Mesenchymal stem cell (in vitro differentiated cells and primary cell): Measurements from ENCODE around the gene PRRG2.

Source experiments
- DNase-seq: peaks from one replicate; pipeline ENCODE4 v3.0.0-alpha.2; 2013
- H2AFZ ChIP-seq: one replicate; pipeline ENCODE4 v1.6.1; 2013; ENCODE audit warnings: low read depth, mild to moderate bottlenecking, control low read depth, inconsistent platforms, low read length, moderate library complexity
- H2AK5ac ChIP-seq: 2 replicates; pipeline ENCODE4 v1.6.1; 2013; ENCODE audit warnings: low read length, moderate library complexity, mild to moderate bottlenecking, inconsistent platforms; ENCODE audit not compliant: severe bottlenecking
- H2BK120ac ChIP-seq: one replicate; pipeline ENCODE4 v1.6.1; 2013; ENCODE audit warnings: low read depth, mild to moderate bottlenecking, inconsistent platforms, low read length, moderate library complexity
- H2BK12ac ChIP-seq, 2 experiments: one replicate each; pipeline ENCODE4 v1.6.1; 2013; ENCODE audit warnings: inconsistent platforms in 2 of 2, low read length in 2 of 2, mild to moderate bottlenecking in 2 of 2, moderate library complexity in 2 of 2, control low read depth in 1 of 2
- H2BK15ac ChIP-seq: one replicate; pipeline ENCODE4 v1.6.1; 2013; ENCODE audit warnings: mild to moderate bottlenecking, low read depth, inconsistent platforms; ENCODE audit not compliant: poor library complexity, severe bottlenecking
- H2BK5ac ChIP-seq: 2 replicates; pipeline ENCODE4 v1.6.1; 2013; ENCODE audit warnings: low read depth, mild to moderate bottlenecking, low read length, control low read depth, inconsistent platforms; ENCODE audit not compliant: poor library complexity, severe bottlenecking
- H3K14ac ChIP-seq, 2 experiments: one replicate each; pipeline ENCODE4 v1.6.1; 2013; ENCODE audit warnings: inconsistent platforms in 2 of 2, low read length in 2 of 2, control low read depth in 1 of 2, mild to moderate bottlenecking in 1 of 2, moderate library complexity in 1 of 2
- H3K18ac ChIP-seq, 2 experiments: one replicate each; pipeline ENCODE4 v1.6.1; 2013; ENCODE audit warnings: inconsistent platforms in 2 of 2, low read length in 2 of 2, control low read depth in 1 of 2, low read depth in 1 of 2, mild to moderate bottlenecking in 1 of 2
- H3K23ac ChIP-seq, 2 experiments: one replicate each; pipeline ENCODE4 v1.6.1; 2013; ENCODE audit warnings: inconsistent platforms in 2 of 2, low read length in 2 of 2, mild to moderate bottlenecking in 2 of 2, moderate library complexity in 2 of 2, control low read depth in 1 of 2
- H3K27ac ChIP-seq: 2 replicates; pipeline ENCODE4 v1.5.1; 2013; ENCODE audit warnings: mild to moderate bottlenecking, moderate library complexity, low read length, control low read depth, inconsistent platforms; ENCODE audit not compliant: poor library complexity, severe bottlenecking
- H3K27me3 ChIP-seq, 2 experiments: 2 replicates each; pipeline versions ENCODE4 v1.6.1 to v1.7.0; 2013; ENCODE audit warnings: low read length in 2 of 2, mild to moderate bottlenecking in 2 of 2, moderate library complexity in 2 of 2, control low read depth in 1 of 2, inconsistent platforms in 1 of 2; ENCODE audit not compliant: control insufficient read depth in 1 of 2, insufficient read depth in 1 of 2
- H3K36me3 ChIP-seq, 2 experiments: 2 replicates each; pipeline versions ENCODE4 v1.6.1 to v1.7.0; 2013; ENCODE audit warnings: low read length in 2 of 2, control low read depth in 1 of 2, inconsistent platforms in 1 of 2, low read depth in 1 of 2, mild to moderate bottlenecking in 1 of 2; ENCODE audit not compliant: insufficient read depth in 2 of 2, control insufficient read depth in 1 of 2
- H3K4ac ChIP-seq, 2 experiments: one replicate each; pipeline ENCODE4 v1.6.1; 2013; ENCODE audit warnings: inconsistent platforms in 2 of 2, low read length in 2 of 2, mild to moderate bottlenecking in 2 of 2, moderate library complexity in 2 of 2, control low read depth in 1 of 2, low read depth in 1 of 2
- H3K4me1 ChIP-seq: 2 replicates; pipeline ENCODE4 v1.6.1; 2013; ENCODE audit warnings: low read depth, low read length, control low read depth; ENCODE audit not compliant: control insufficient read depth, insufficient read depth
- H3K4me2 ChIP-seq: 2 replicates; pipeline ENCODE4 v1.6.1; 2013; ENCODE audit warnings: low read length, mild to moderate bottlenecking, inconsistent platforms; ENCODE audit not compliant: poor library complexity, severe bottlenecking
- H3K4me3 ChIP-seq, 2 experiments: 2 replicates each; pipeline versions ENCODE4 v1.5.1 to v1.7.0; 2013; ENCODE audit warnings: low read length in 2 of 2, mild to moderate bottlenecking in 2 of 2, control low read depth in 1 of 2, low read depth in 1 of 2; ENCODE audit not compliant: insufficient read depth in 1 of 2
- H3K79me1 ChIP-seq: replicated peaks from 2 replicates; pipeline ENCODE4 v1.6.1; 2013; ENCODE audit warnings: mild to moderate bottlenecking, control low read depth, low read length, inconsistent platforms; ENCODE audit not compliant: poor library complexity, severe bottlenecking
- H3K9ac ChIP-seq: 2 replicates; pipeline ENCODE4 v1.7.0; 2013; ENCODE audit warnings: mild to moderate bottlenecking, low read length, moderate library complexity
- H3K9me3 ChIP-seq: 2 replicates; pipeline ENCODE4 v1.7.0; 2013; ENCODE audit warnings: mild to moderate bottlenecking, low read length; ENCODE audit not compliant: control insufficient read depth
- H4K8ac ChIP-seq: one replicate; pipeline ENCODE4 v1.6.1; 2013; ENCODE audit warnings: inconsistent platforms, mild to moderate bottlenecking, low read length, moderate library complexity
- H4K91ac ChIP-seq: one replicate; pipeline ENCODE4 v1.6.1; 2013; ENCODE audit warnings: mild to moderate bottlenecking, low read length, inconsistent platforms
- WGBS: methylation state at CpG from one replicate; pipeline ENCODE4 v1.1.7; 2013; ENCODE audit warnings: mixed read lengths; 5-methylcytosine and 5-hydroxymethylcytosine counted together

Gene PRRG2

DNA sequence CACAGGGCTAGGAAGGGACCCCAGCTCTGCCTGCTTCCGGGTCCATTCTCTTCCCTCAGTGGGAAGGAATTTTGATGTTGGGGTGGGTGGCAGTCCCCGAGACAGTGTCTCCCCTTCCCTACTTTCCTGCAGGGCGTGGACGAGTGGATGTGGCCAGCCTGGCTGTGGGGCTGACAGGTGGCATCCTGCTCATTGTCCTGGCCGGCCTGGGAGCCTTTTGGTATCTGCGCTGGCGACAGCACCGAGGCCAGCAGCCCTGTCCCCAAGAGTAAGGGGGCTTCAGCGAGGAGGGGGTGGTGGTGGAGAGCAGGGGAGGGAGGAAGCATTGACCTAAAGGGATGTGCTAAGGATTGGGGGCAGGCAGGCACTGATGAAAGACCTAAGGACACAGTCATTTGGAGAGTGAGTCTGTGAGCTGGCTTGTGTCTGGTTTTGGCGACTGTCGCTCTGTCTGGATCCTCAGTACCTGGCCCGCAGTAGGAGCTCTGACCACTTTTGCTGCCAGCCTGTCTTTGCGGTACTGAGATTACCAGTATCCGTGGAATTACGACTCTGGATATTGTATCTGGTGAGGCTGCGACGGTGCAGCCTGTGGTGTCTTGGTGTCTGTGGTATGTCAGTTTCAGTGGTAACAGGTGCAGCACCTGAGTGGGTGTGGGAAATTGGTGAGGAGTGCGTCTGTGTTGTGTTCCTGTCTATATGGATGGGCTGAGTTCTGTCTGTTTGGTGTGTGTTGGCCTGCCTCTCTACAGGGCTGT is 7.4 kb downstream of the PRRG2 start:
- H2BK15ac ChIP-seq: no peak overlapping the region
- 89% methylated on average over 17 of the region's 18 CpGs for WGBS
- DNase-seq: no peak

DNA sequence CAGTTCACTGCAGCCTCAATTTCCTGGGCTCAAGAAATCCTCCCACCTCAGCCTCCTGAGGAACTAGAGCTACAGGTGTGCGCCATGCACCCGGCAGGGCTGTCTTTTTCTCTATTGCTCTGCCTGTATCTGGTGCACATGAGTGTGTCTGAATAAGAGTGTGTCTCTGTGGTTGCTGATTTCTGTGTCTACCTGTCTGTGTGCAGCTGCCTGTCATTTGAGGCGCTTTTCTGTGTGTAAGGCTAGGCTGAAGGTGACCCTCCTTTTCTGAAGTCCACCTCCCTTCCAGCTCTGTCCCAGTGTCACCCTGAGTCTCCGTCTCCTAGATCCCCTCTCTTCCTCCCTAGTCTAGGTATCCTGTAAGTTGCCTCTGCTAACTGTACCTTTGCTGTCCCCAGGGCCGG is 8.4 kb downstream of the PRRG2 start:
- no peak overlapping the region for H3K4me3 ChIP-seq
- no peaks in the 10 kb centered on the region for H3K9me3 ChIP-seq
- peak overlapping the region; percentile 61 for H4K8ac ChIP-seq
- no peak overlapping the region for H3K14ac ChIP-seq
- H3K4ac ChIP-seq: no peak overlapping the region
- no peaks in the 10 kb centered on the region for H3K79me1 ChIP-seq
- no peak overlapping the region for H2BK120ac ChIP-seq
- DNase-seq: no peak
- no peak overlapping the region for H3K18ac ChIP-seq
- no peak overlapping the region for H4K91ac ChIP-seq
- no peaks in the 10 kb centered on the region for H3K27me3 ChIP-seq
- H2BK5ac ChIP-seq: no peak overlapping the region
- no peak overlapping the region for H3K23ac ChIP-seq
- H2AK5ac ChIP-seq: no peak overlapping the region
- no peak overlapping the region for H3K9ac ChIP-seq
- no peak overlapping the region for H2BK12ac ChIP-seq
- H3K27ac ChIP-seq: no peak overlapping the region
- H3K4me2 ChIP-seq: no peak overlapping the region
- no peak overlapping the region for H2BK15ac ChIP-seq
- H3K4me1 ChIP-seq: peaks cover 7% of the 10 kb centered on the region
- H2AFZ ChIP-seq: no peak overlapping the region
- 78% methylated on average over 5 of the region's 5 CpGs for WGBS
- H3K36me3 ChIP-seq: peaks cover 4 to 8% of the 10 kb centered on the region in 2 experiments

More for the DNA sequence above, 7.4 kb downstream of the PRRG2 start:
- H4K91ac ChIP-seq: peak overlapping the region; percentile 45
- no peaks in the 10 kb centered on the region for H3K79me1 ChIP-seq
- no peak overlapping the region for H3K4me3 ChIP-seq
- no peak overlapping the region for H3K27ac ChIP-seq
- no peak overlapping the region for H4K8ac ChIP-seq
- H3K14ac ChIP-seq: no peak overlapping the region
- H2BK120ac ChIP-seq: no peak overlapping the region
- no peak overlapping the region for H3K4ac ChIP-seq
- no peak overlapping the region for H3K23ac ChIP-seq
- H3K36me3 ChIP-seq: no peaks in the 10 kb centered on the region
- no peaks in the 10 kb centered on the region for H3K9me3 ChIP-seq
- H3K4me1 ChIP-seq: peaks cover 7% of the 10 kb centered on the region
- H2BK12ac ChIP-seq: peak overlapping the region in 1 of 2 experiments; percentile 47
- no peak overlapping the region for H2AK5ac ChIP-seq
- H2BK5ac ChIP-seq: no peak overlapping the region
- no peaks in the 10 kb centered on the region for H3K27me3 ChIP-seq
- H2AFZ ChIP-seq: no peak overlapping the region
- no peak overlapping the region for H3K4me2 ChIP-seq
- H3K9ac ChIP-seq: no peak overlapping the region
- H3K18ac ChIP-seq: no peak overlapping the region

DNA sequence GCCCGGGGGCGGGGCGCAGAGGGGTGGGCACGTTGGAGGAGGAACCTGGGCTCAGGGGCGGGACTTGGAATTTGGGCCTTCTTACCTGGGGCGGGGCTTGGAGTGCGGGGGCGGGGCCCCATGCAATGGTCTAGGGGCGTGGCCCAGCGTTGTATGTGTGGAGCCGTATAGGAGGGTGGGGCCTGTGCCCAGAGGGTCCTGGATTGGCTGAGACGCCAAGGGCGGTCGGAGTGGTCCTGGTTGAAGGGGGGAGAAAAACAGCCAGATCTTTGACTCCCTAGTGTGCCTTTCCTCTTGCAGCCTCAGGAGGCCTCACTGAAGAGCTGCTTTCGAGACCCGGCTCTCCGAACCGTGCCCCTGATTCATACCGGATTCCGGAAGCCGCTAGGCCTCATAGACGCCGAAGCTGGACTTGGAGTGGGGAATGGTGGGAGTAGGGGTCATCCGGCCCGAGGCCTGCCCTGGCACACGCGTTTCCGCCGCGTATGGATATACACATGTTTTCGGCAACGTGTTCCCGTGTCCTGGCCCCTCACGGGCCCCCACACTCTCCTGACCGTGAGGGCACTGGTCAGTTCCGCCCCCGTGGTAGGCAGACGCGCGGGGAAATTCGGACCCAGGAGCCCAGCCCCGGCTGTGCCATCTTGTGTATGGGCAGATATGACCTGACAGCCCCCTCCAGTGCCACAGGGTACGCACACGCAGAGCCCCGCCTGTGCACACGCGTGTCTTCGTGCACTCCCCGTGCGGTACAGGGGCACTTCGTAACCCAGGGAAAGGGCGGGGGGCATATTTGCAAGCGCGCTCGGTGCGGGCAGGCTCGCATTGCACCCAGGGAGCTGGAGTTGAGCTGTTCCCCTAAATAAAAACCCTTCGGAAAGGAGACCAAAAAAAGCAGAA is 9.2 kb downstream of the PRRG2 start:
- WGBS: 2% methylated on average over 52 of the region's 58 CpGs

More for the DNA sequence above, 9.2 kb downstream of the PRRG2 start:
- Histone ChIP-seq H3K18ac (peak overlapping the region; percentile 97 to 100), H2BK5ac (peak overlapping the region; percentile 53), H2BK12ac (peak overlapping the region; percentile 75 to 99), H2BK120ac (peak overlapping the region; percentile 97), H3K4me3 (peak overlapping the region; percentile 63 to 90), H3K36me3 (peaks cover 10 to 12% of the 10 kb centered on the region in 2 experiments), H3K27ac (peak overlapping the region; percentile 95), H3K23ac (peak overlapping the region in 1 of 2 experiments; percentile 100), H3K4me1 (peaks cover 7% of the 10 kb centered on the region), H4K8ac (peak overlapping the region; percentile 73), H2AK5ac (peak overlapping the region; percentile 54), H3K4me2 (peak overlapping the region; percentile 85), H3K79me1 (no peaks in the 10 kb centered on the region), H3K4ac (peak overlapping the region; percentile 91 to 99), H3K9me3 (no peaks in the 10 kb centered on the region), H4K91ac (peak overlapping the region; percentile 98), H2AFZ (no peak overlapping the region), H3K14ac (peak overlapping the region in 1 of 2 experiments; percentile 98), H3K27me3 (no peaks in the 10 kb centered on the region), H3K9ac (peak overlapping the region; percentile 96), H2BK15ac (peak overlapping the region; percentile 88)
- DNase-seq: peak; percentile 98
